ENCODE data around the gene PADI3.

GRCh38 chr1:17216078-17216477 lies 32.8 kb upstream of the PADI3 start:
- no peak for TF ChIP-seq CTCF (conservative IDR thresholded peaks at IDR 0.05; ENCODE audit: low read depth, low read length)
- no peak for TF ChIP-seq RFX5 (IDR thresholded peaks at IDR 0.05; ENCODE audit: low read depth, low read length)
- no peak for TF ChIP-seq BHLHE40 (IDR thresholded peaks at IDR 0.05; ENCODE audit: low read depth, low read length)
- TF ChIP-seq MAZ (IDR thresholded peaks at IDR 0.05; ENCODE audit: borderline replicate concordance, low read depth, low read length): no peak
- TF ChIP-seq POLR2A (IDR thresholded peaks at IDR 0.05; ENCODE audit: low read depth, low read length): no peak
- TF ChIP-seq USF2 (IDR thresholded peaks at IDR 0.05; ENCODE audit: low read depth, low read length): no peak
- TF ChIP-seq ELK1 (IDR thresholded peaks at IDR 0.05; ENCODE audit: borderline replicate concordance, low read depth, low read length): no peak
- TF ChIP-seq FOS (IDR thresholded peaks at IDR 0.05; ENCODE audit: low read depth, low read length): no peak
- TF ChIP-seq MXI1 (IDR thresholded peaks at IDR 0.05; ENCODE audit: borderline replicate concordance, low read depth, low read length): no peak
